Astrocyte of the spinal cord (primary cell): ENCODE data around the gene LPP.
A peak's percentile ranks its signal among the peaks of the same experiment; 100 is the strongest.

Source experiments
- DNase-seq: peaks from one replicate; pipeline ENCODE4 v3.0.0; 2011; ENCODE audit warnings: low read depth, low spot score
- H3K4me3 ChIP-seq: 2 replicates; pipeline ENCODE4 v1.5.1; 2011; ENCODE audit warnings: low read depth, mild to moderate bottlenecking, low read length, moderate library complexity
- CTCF ChIP-seq: IDR thresholded peaks from 2 replicates; pipeline ENCODE4 v1.5.1; 2012; ENCODE audit warnings: low read depth, mild to moderate bottlenecking, low read length, inconsistent platforms
- in situ Hi-C: cut with HindIII; loops from 2 replicates; pipeline ENCODE4 v1.10.0; 2017; ENCODE audit warnings: low sequenced_read_pairs

The LPP gene

GRCh38 chr3:188178293-188178936 lies 24.5 kb downstream of the LPP start:
- TF ChIP-seq CTCF: no peak

GRCh38 chr3:188179006-188179966 lies 25.3 kb downstream of the LPP start:
- peak; percentile 12 for TF ChIP-seq CTCF
- peak; percentile 76 for DNase-seq
- H3K4me3 ChIP-seq: no peak overlapping the region
- in situ Hi-C loops: no loop called here

More at GRCh38 chr3:188178293-188178936, 24.5 kb downstream of the LPP start:
- no peak for DNase-seq
- in situ Hi-C loops: no loop called here
- H3K4me3 ChIP-seq: no peak overlapping the region

- in situ Hi-C loops: no loop called here
- no peak for TF ChIP-seq CTCF
- H3K4me3 ChIP-seq: no peak overlapping the region
- DNase-seq: no peak
Observed at GRCh38 chr3:188180114-188180513, 26.2 kb downstream of the LPP start.

GRCh38 chr3:188183452-188183851 lies 29.5 kb downstream of the LPP start:
- H3K4me3 ChIP-seq: no peak overlapping the region
- no peak for DNase-seq
- TF ChIP-seq CTCF: no peak
- in situ Hi-C loops: no loop called here

GRCh38 chr3:188184160-188184559 lies 30.2 kb downstream of the LPP start:
- no peak overlapping the region for H3K4me3 ChIP-seq
- no peak for TF ChIP-seq CTCF
- no peak for DNase-seq
- in situ Hi-C loops: no loop called here

- DNase-seq: no peak
- H3K4me3 ChIP-seq: no peak overlapping the region
- TF ChIP-seq CTCF: no peak
- in situ Hi-C loops: no loop called here
Observed at GRCh38 chr3:188184649-188185048, 30.7 kb downstream of the LPP start.
